SK-N-SH treated with all-trans-retinoic acid at 6 μM for 48 hours (cell line): ENCODE data around the gene SRPRB.

ENCODE experiments used
- ATAC-seq: fragments of 200-7000 bp; cut with Tn5 transposase; 3 replicates; pipeline ENCODE4 v1.9.1; 2020; ENCODE audit warnings: mild to moderate bottlenecking, moderate library complexity
- ARNTL ChIP-seq: fragments of 450-650 bp; formaldehyde crosslinking; IDR thresholded peaks from 2 replicates; pipeline ENCODE4 v1.5.0; 2020; ENCODE audit warnings: low read depth, mild to moderate bottlenecking, moderate library complexity, borderline replicate concordance
- BACH2 ChIP-seq: fragments of 250-450 bp; sonication (Bioruptor Pico); IDR thresholded peaks from 2 replicates; pipeline ENCODE4 v1.9.0; 2021; ENCODE audit warnings: mild to moderate bottlenecking, borderline replicate concordance
- CSDC2 ChIP-seq: fragments of 250-450 bp; sonication (Bioruptor Pico); IDR thresholded peaks from 2 replicates; pipeline ENCODE4 v1.5.0; 2020; ENCODE audit warnings: mild to moderate bottlenecking, moderate library complexity
- ESRRG ChIP-seq: fragments of 250-450 bp; sonication (Bioruptor Pico); IDR thresholded peaks from 2 replicates; pipeline ENCODE4 v1.6.1; 2021; ENCODE audit warnings: mild to moderate bottlenecking
- GLIS3 ChIP-seq: fragments of 250-450 bp; sonication (Bioruptor Pico); IDR thresholded peaks from 2 replicates; pipeline ENCODE4 v1.5.0; 2020; ENCODE audit warnings: mild to moderate bottlenecking, moderate library complexity
- ISL1 ChIP-seq: fragments of 250-450 bp; sonication (Bioruptor Pico); IDR thresholded peaks from 2 replicates; pipeline ENCODE4 v2.1.2; 2022; ENCODE audit warnings: mild to moderate bottlenecking, moderate library complexity
- OSR1 ChIP-seq: fragments of 250-450 bp; sonication (Bioruptor Pico); IDR thresholded peaks from 2 replicates; pipeline ENCODE4 v1.8.0; 2022; ENCODE audit warnings: moderate library complexity, mild to moderate bottlenecking, inconsistent platforms
- PATZ1 ChIP-seq: fragments of 250-450 bp; sonication (Bioruptor Pico); IDR thresholded peaks from 2 replicates; pipeline ENCODE4 v1.8.0; 2020; ENCODE audit warnings: mild to moderate bottlenecking, moderate library complexity, borderline replicate concordance
- PPARA ChIP-seq: fragments of 250-450 bp; sonication (Bioruptor Pico); IDR thresholded peaks from 2 replicates; pipeline ENCODE4 v1.5.0; 2020; ENCODE audit warnings: mild to moderate bottlenecking, borderline replicate concordance
- RARB ChIP-seq: fragments of 250-450 bp; sonication (Bioruptor Pico); IDR thresholded peaks from 2 replicates; pipeline ENCODE4 v1.8.0; 2021; ENCODE audit warnings: mild to moderate bottlenecking, moderate library complexity
- SNAI2 ChIP-seq: fragments of 250-450 bp; sonication (Bioruptor Pico); IDR thresholded peaks from 2 replicates; pipeline ENCODE4 v1.5.0; 2020; ENCODE audit warnings: mild to moderate bottlenecking, moderate library complexity
- TOX ChIP-seq: fragments of 250-450 bp; sonication (Bioruptor Pico); IDR thresholded peaks from 2 replicates; pipeline ENCODE4 v1.8.0; 2021; ENCODE audit warnings: mild to moderate bottlenecking, moderate library complexity, borderline replicate concordance
- TSHZ2 ChIP-seq: fragments of 250-450 bp; sonication (Bioruptor Pico); IDR thresholded peaks from 2 replicates; pipeline ENCODE4 v1.5.0; 2020; ENCODE audit warnings: mild to moderate bottlenecking, moderate library complexity
- ZC3H10 ChIP-seq: fragments of 250-450 bp; sonication (Bioruptor Pico); IDR thresholded peaks from 2 replicates; pipeline ENCODE4 v1.5.1; 2021; ENCODE audit warnings: mild to moderate bottlenecking, moderate library complexity
- ZNF8 ChIP-seq: fragments of 450-650 bp; formaldehyde crosslinking; IDR thresholded peaks from 2 replicates; pipeline ENCODE4 v1.5.0; 2020; ENCODE audit warnings: mild to moderate bottlenecking, moderate library complexity
- TF ChIP-seq, protein P1 (sequence below): fragments of 250-450 bp; sonication (Bioruptor Pico); IDR thresholded peaks from 2 replicates; pipeline ENCODE4 v1.8.0; 2021; ENCODE audit warnings: low read depth, mild to moderate bottlenecking, moderate library complexity, borderline replicate concordance
- TF ChIP-seq, protein P2 (sequence below): fragments of 250-450 bp; sonication (Bioruptor Pico); IDR thresholded peaks from 2 replicates; pipeline ENCODE4 v1.5.1; 2021; ENCODE audit warnings: mild to moderate bottlenecking, moderate library complexity
- TF ChIP-seq, protein P3 (sequence below): fragments of 250-450 bp; sonication (Bioruptor Pico); IDR thresholded peaks from 2 replicates; pipeline ENCODE4 v1.5.1; 2020; ENCODE audit warnings: low read depth, mild to moderate bottlenecking, moderate library complexity

Gene SRPRB

DNA sequence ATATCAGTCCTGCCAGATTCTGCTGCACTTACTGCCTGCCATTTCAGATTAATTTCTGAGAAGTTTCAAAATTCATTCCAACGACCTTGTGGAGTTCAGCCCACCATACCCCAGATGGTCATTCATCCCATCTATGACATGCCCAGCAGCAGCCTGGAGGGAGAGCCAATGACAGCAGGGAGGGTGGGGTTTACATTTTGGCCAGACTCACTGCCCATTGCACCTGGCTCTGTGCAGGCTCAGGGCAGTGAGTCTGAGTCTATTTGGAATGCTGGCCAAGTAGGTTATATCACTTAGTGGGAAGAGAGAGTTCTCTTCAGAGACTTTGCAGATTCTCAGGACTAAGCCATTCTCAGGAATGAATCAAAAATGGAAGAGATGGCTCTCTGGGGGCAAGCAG lies 21.5 kb downstream of the SRPRB start:
- TF ChIP-seq TSHZ2 (CRISPR knock-in tag): no peak
- no peak for ATAC-seq

- TF ChIP-seq ZC3H10 (CRISPR knock-in tag) (no peak), OSR1 (no peak), ARNTL (CRISPR knock-in tag) (no peak), TSHZ2 (CRISPR knock-in tag) (no peak), ISL1 (CRISPR knock-in tag) (no peak), PPARA (no peak), SNAI2 (CRISPR knock-in tag) (no peak), RARB (CRISPR knock-in tag) (no peak), BACH2 (no peak), GLIS3 (CRISPR knock-in tag) (no peak), ESRRG (CRISPR knock-in tag) (no peak), CSDC2 (CRISPR knock-in tag) (no peak)
- TF ChIP-seq, protein P1, sequence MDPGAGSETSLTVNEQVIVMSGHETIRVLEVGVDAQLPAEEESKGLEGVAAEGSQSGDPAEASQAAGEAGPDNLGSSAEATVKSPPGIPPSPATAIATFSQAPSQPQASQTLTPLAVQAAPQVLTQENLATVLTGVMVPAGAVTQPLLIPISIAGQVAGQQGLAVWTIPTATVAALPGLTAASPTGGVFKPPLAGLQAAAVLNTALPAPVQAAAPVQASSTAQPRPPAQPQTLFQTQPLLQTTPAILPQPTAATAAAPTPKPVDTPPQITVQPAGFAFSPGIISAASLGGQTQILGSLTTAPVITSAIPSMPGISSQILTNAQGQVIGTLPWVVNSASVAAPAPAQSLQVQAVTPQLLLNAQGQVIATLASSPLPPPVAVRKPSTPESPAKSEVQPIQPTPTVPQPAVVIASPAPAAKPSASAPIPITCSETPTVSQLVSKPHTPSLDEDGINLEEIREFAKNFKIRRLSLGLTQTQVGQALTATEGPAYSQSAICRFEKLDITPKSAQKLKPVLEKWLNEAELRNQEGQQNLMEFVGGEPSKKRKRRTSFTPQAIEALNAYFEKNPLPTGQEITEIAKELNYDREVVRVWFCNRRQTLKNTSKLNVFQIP (CRISPR knock-in tag): no peak
- TF ChIP-seq, protein P2, sequence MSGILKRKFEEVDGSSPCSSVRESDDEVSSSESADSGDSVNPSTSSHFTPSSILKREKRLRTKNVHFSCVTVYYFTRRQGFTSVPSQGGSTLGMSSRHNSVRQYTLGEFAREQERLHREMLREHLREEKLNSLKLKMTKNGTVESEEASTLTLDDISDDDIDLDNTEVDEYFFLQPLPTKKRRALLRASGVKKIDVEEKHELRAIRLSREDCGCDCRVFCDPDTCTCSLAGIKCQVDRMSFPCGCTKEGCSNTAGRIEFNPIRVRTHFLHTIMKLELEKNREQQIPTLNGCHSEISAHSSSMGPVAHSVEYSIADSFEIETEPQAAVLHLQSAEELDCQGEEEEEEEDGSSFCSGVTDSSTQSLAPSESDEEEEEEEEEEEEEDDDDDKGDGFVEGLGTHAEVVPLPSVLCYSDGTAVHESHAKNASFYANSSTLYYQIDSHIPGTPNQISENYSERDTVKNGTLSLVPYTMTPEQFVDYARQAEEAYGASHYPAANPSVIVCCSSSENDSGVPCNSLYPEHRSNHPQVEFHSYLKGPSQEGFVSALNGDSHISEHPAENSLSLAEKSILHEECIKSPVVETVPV (CRISPR knock-in tag): no peak
- TF ChIP-seq, protein P3, sequence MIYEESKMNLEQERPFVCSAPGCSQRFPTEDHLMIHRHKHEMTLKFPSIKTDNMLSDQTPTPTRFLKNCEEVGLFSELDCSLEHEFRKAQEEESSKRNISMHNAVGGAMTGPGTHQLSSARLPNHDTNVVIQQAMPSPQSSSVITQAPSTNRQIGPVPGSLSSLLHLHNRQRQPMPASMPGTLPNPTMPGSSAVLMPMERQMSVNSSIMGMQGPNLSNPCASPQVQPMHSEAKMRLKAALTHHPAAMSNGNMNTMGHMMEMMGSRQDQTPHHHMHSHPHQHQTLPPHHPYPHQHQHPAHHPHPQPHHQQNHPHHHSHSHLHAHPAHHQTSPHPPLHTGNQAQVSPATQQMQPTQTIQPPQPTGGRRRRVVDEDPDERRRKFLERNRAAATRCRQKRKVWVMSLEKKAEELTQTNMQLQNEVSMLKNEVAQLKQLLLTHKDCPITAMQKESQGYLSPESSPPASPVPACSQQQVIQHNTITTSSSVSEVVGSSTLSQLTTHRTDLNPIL (CRISPR knock-in tag): no peak
- ATAC-seq: no peak
Observed at GRCh38 chr3:133827684-133828083, 22.1 kb downstream of the SRPRB start.

DNA sequence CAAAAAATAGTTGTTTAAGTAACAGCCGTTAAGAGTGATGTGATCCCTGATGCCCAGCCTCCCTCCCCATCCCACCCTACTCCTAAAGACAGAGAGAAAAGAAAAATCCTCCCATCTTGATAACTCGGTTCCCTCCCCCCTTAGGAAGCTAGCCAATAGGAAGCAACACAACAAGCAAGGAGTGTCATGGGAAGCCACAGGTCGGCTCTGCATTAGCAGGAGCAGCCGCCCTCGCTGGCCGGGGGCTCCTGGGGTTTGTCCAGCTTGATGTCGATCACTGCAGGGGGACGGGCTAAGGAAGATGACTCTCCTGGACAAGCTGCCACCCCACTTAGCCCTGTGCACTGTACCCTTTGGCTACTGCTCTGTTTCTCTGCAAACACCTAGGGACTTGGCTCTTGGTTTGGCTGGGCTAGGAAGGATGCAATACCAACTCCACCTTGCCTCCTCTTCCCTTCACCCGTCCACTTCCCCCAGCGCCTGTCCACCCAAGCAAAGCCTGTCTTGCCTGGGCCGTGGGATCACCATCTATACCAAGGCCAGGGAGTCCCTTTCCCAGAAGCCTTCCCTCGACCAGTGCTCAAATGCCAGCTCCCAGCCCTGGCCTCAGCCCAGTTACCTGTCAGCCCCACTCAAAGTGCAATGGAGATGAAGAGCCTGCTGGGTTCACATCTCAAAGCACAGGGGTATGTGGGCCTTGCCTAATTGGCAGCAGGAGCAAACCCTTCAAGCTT lies 23.1 kb downstream of the SRPRB start:
- no peak; the same call in 2 of the 3 replicates for ATAC-seq
- TF ChIP-seq TOX (CRISPR knock-in tag) (no peak), PATZ1 (CRISPR knock-in tag) (no peak), ZNF8 (CRISPR knock-in tag) (no peak)
- TF ChIP-seq, all 23 proteins: peak for 0
